H1 (cell line): ENCODE results near the gene DHPS. TPM values are rescaled to one million over a fixed set of nuclear protein-coding genes. Genes with fewer than 3 reads are reported as not detected.

Source experiments
- ASH2L ChIP-seq: fragments of 200-600, 300-600 bp; sonication (generic); IDR thresholded peaks from one replicate; pipeline ENCODE4 v1.7.1; 2017; ENCODE audit warnings: low read length
- BACH1 ChIP-seq: IDR thresholded peaks from 2 replicates; pipeline ENCODE4 v1.6.1; 2012; ENCODE audit warnings: low read length, improper control_type of control experiment
- CEBPB ChIP-seq: IDR thresholded peaks from 2 replicates; pipeline ENCODE4 v1.6.1; 2012; ENCODE audit warnings: low read depth, low read length
- CREB1 ChIP-seq: IDR thresholded peaks from 2 replicates; pipeline ENCODE4 v1.6.1; 2012; ENCODE audit warnings: inconsistent platforms
- CTBP2 ChIP-seq: IDR thresholded peaks from 2 replicates; pipeline ENCODE4 v1.7.0; 2011; ENCODE audit warnings: borderline replicate concordance, mild to moderate bottlenecking, moderate library complexity, mixed read lengths, low read length; ENCODE audit not compliant: insufficient read depth, insufficient read length
- CTCF ChIP-seq, 3 experiments: IDR thresholded peaks; 1 replicate in 2 of 3; 2 replicates in 1 of 3; pipeline versions ENCODE4 v1.5.1 to v1.6.1; 2011; ENCODE audit warnings: low read length in 3 of 3, mild to moderate bottlenecking in 3 of 3, inconsistent platforms in 2 of 3, low read depth in 1 of 3, moderate library complexity in 1 of 3; ENCODE audit not compliant: insufficient read depth in 1 of 3; ENCODE audit errors: control extremely low read depth in 1 of 3
- E2F6 ChIP-seq: IDR thresholded peaks from 2 replicates; pipeline ENCODE4 v1.6.1; 2012; ENCODE audit warnings: inconsistent platforms
- EP300 ChIP-seq, 2 experiments: IDR thresholded peaks; 1 replicate in 1 of 2; 2 replicates in 1 of 2; pipeline ENCODE4 v1.6.1; 2011 to 2012; ENCODE audit warnings: low read depth in 2 of 2, low read length in 2 of 2, mild to moderate bottlenecking in 2 of 2, borderline replicate concordance in 1 of 2, inconsistent platforms in 1 of 2, moderate library complexity in 1 of 2
- HDAC2 ChIP-seq, 2 experiments: fragments of 300-600 bp in 1 of 2; sonication (generic) in 1 of 2; IDR thresholded peaks; 2 replicates each; pipeline ENCODE4 v1.6.1; 2011 to 2012; ENCODE audit warnings: low read depth in 2 of 2, low read length in 2 of 2, mild to moderate bottlenecking in 2 of 2, moderate library complexity in 2 of 2, borderline replicate concordance in 1 of 2, inconsistent platforms in 1 of 2
- HDAC6 ChIP-seq: IDR thresholded peaks from one replicate; pipeline ENCODE4 v1.7.1; 2012; ENCODE audit warnings: low read depth, mild to moderate bottlenecking, inconsistent platforms, low read length, moderate library complexity
- MAX ChIP-seq: IDR thresholded peaks from 2 replicates; pipeline ENCODE4 v1.6.1; 2012; ENCODE audit warnings: inconsistent platforms
- POLR2AphosphoS5 ChIP-seq: IDR thresholded peaks from 2 replicates; pipeline ENCODE4 v1.6.1; 2011; ENCODE audit warnings: low read depth, low read length
- RAD21 ChIP-seq, 2 experiments: IDR thresholded peaks in 1 of 2; conservative IDR thresholded peaks in 1 of 2; 2 replicates each; pipeline ENCODE4 v1.6.1; 2011; ENCODE audit warnings: low read depth in 2 of 2, low read length in 2 of 2, improper control_type of control experiment in 1 of 2, inconsistent platforms in 1 of 2, mild to moderate bottlenecking in 1 of 2, moderate library complexity in 1 of 2
- RNF2 ChIP-seq: fragments of 200-900, 300-1000 bp; sonication (generic); IDR thresholded peaks from 2 replicates; pipeline ENCODE4 v1.7.1; 2016; ENCODE audit warnings: borderline replicate concordance, low read depth, mild to moderate bottlenecking, antibody characterized with exemption, low read length; ENCODE audit not compliant: poor library complexity, severe bottlenecking; ENCODE audit errors: missing control alignments
- SAP30 ChIP-seq: fragments of 300-600 bp; sonication (generic); IDR thresholded peaks from 2 replicates; pipeline ENCODE4 v1.7.1; 2012; ENCODE audit warnings: low read length, moderate library complexity, mild to moderate bottlenecking, inconsistent platforms; ENCODE audit not compliant: insufficient read depth, insufficient replicate concordance
- SIN3A ChIP-seq, 2 experiments: IDR thresholded peaks in 1 of 2; conservative IDR thresholded peaks in 1 of 2; 2 replicates each; pipeline ENCODE4 v1.6.1; 2011 to 2012; ENCODE audit warnings: low read length in 2 of 2, improper control_type of control experiment in 1 of 2, low read depth in 1 of 2, mild to moderate bottlenecking in 1 of 2
- SP1 ChIP-seq: IDR thresholded peaks from 2 replicates; pipeline ENCODE4 v1.6.1; 2011; ENCODE audit warnings: low read depth, low read length
- USF2 ChIP-seq: IDR thresholded peaks from 2 replicates; pipeline ENCODE4 v1.6.1; 2011; ENCODE audit warnings: low read length, improper control_type of control experiment
- polyA plus RNA-seq, 7 experiments: library from polyadenylated mRNA; depleted of rRNA in 3 of 7; stranded (reverse) in 5 of 7; unstranded in 2 of 7; fragments of >200 nt in 5 of 7; fragments of 200-250 nt in 2 of 7; gene quantifications; 1 replicate in 5 of 7; 2 replicates in 1 of 7; 4 replicates in 1 of 7; pipeline versions ENCODE4 v1.2.1 to v1.2.3, GENCODE V29; 2011 to 2013; ENCODE audit warnings: missing spikeins in 2 of 7, mixed read lengths in 2 of 7
- total RNA-seq: library from RNA; stranded (reverse); fragmentation: NEBNext Ultra II Directional; extraction: Animal tissue kit (Norgen Biotek cat#: 25700); gene quantifications from 2 replicates; pipeline ENCODE4 v1.2.1, GENCODE V29; 2021

DHPS gene
- total and polyA plus RNA-seq, 2 of the 8 experiments (the other 6 are each of a cell fraction or from before 2014, with no cell fraction given), result 86.6 to 99.6 TPM

- TF ChIP-seq CTCF (IDR thresholded peaks at IDR 0.05; ENCODE audit: control extremely low read depth in 1 of 3, insufficient read depth in 1 of 3, low read depth in 1 of 3, low read length in 3 of 3), result peak; percentile 49 to 67 (median 54)
- TF ChIP-seq HDAC6, result no peak
- no peak for TF ChIP-seq SIN3A (conservative IDR thresholded peaks at IDR 0.05 in 1 of 2, IDR thresholded peaks at IDR 0.05 in 1 of 2; ENCODE audit: low read depth in 1 of 2, low read length in 2 of 2)
- no peak for TF ChIP-seq ASH2L
- no peak for TF ChIP-seq HDAC2 (IDR thresholded peaks at IDR 0.05; ENCODE audit: borderline replicate concordance in 1 of 2, low read depth in 2 of 2, low read length in 2 of 2)
- no peak for TF ChIP-seq CTBP2
- TF ChIP-seq CEBPB, result no peak
- TF ChIP-seq SP1, result peak; percentile 47; the same call in 1 of the 2 replicates
- peak; percentile 29; the same call in 1 of the 2 replicates for TF ChIP-seq CREB1
- peak; percentile 50 to 55; a peak in 3 of 4 replicates for TF ChIP-seq RAD21 (IDR thresholded peaks at IDR 0.05 in 1 of 2, conservative IDR thresholded peaks at IDR 0.05 in 1 of 2; ENCODE audit: low read depth in 2 of 2, low read length in 2 of 2)
- no peak for TF ChIP-seq BACH1
- peak; percentile 99 for TF ChIP-seq MAX
- peak; percentile 98 for TF ChIP-seq E2F6
- TF ChIP-seq USF2, result no peak
- no peak for TF ChIP-seq EP300 (IDR thresholded peaks at IDR 0.05; ENCODE audit: borderline replicate concordance in 1 of 2, low read depth in 2 of 2, low read length in 2 of 2)
- TF ChIP-seq RNF2, result no peak
- no peak for TF ChIP-seq SAP30
- no peak for TF ChIP-seq POLR2AphosphoS5
Measured at GRCh38 chr19:12656899-12657571, 24.6 kb downstream of the DHPS start (continued).
